Activated T-helper 1 cell treated with anti-CD3 and anti-CD28 coated beads, Interleukin-12 subunit alpha, Interleukin-12 subunit beta, Interleukin-2, Interleukin-4 antibody, amounts not matched to agents 30 ng/mL and 10 ng/mL and 1 ng/mL, durations not matched to agents 14 hours and 24 hours and 36 hours (primary cell): ENCODE results near the gene ST6GALNAC6. TPM values are rescaled to one million over a fixed set of nuclear protein-coding genes. Genes with fewer than 3 reads are reported as not detected.

Experiments
- DNase-seq: peaks from one replicate; pipeline ENCODE4 v3.0.0; 2021; ENCODE audit warnings: low spot score
- H3K27ac Mint-ChIP-seq: one replicate; pipeline ENCODE4 v1.8.0; 2021; ENCODE audit warnings: mild to moderate bottlenecking, mixed read lengths
- H3K27me3 Mint-ChIP-seq: one replicate; pipeline ENCODE4 v1.8.0; 2022; ENCODE audit warnings: mild to moderate bottlenecking, moderate library complexity, mixed read lengths; ENCODE audit not compliant: insufficient read depth
- H3K36me3 Mint-ChIP-seq: one replicate; pipeline ENCODE4 v1.8.0; 2021; ENCODE audit warnings: low read depth, mixed read lengths
- H3K4me1 Mint-ChIP-seq: one replicate; pipeline ENCODE4 v1.8.0; 2021; ENCODE audit warnings: low read depth, mixed read lengths
- H3K4me3 Mint-ChIP-seq: one replicate; pipeline ENCODE4 v1.8.0; 2021; ENCODE audit warnings: mild to moderate bottlenecking, moderate library complexity, mixed read lengths
- H3K9me3 Mint-ChIP-seq: one replicate; pipeline ENCODE4 v1.8.0; 2021; ENCODE audit warnings: mixed read lengths
- intact Hi-C: fragments of 100-400 bp; cut with micrococcal nuclease; formaldehyde crosslinking; loops from one replicate; pipeline ENCODE4 v1.15.1; 2024
- total RNA-seq: library from RNA; stranded (reverse); gene quantifications from 2 replicates; pipeline ENCODE4 v1.2.3, GENCODE V29; 2022

ST6GALNAC6 gene
- total RNA-seq, 1 donor from 2014 or later = 60.6 TPM

DNA sequence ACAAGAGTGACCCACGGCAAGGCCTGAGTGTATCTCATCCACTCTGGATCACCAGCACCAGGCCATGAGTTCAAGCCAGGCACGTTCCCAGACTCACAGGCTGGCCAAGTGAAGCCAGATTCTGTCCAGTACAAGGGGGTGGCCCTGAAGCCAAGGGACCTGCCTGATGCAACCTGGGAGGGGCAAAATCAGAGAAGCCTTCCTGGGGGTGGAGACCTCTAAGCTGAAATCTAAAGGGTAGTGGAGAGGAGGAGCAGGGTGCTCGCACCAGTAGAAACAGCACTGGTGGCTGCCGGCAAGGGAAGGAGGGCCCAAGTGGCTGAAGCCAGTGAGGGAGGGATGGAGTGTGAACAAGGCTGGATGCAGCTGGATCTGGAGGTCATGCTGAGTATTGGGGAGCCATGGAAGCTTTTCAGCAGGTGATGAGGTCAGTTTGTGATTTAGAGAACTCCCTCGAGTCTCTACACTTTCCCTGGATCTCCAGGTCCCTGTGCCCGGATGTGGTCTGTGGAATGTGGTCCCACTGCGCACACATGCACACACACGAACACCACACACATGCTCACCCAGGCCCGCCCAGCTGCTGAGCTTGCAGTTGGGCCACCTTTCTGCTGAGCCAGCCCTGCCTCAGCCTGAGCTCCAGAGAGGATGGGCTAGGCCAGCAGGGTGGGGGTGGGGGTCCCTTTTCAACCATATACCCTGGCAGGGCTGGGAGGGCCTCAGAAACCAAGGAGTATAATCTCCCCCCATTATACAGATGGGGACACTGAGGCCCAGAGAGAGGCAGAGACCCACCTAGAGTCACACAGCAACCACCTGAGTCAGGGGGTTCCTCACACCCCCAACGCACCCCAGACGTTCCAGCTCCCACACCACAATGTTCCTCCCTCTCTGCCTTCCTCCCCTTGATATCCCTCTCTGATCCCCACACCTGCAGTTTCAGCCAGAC is 29.5 kb upstream of the ST6GALNAC6 start:
- no peak overlapping the region for H3K27ac Mint-ChIP-seq
- no peak for DNase-seq
- intact Hi-C loops = no loop called here
- H3K4me3 Mint-ChIP-seq = peak overlapping the region; percentile 2
- peaks cover 6% of the 10 kb centered on the region for H3K36me3 Mint-ChIP-seq
- H3K27me3 Mint-ChIP-seq = peaks cover 9% of the 10 kb centered on the region
- H3K4me1 Mint-ChIP-seq = peaks cover 26% of the 10 kb centered on the region
- H3K9me3 Mint-ChIP-seq = no peaks in the 10 kb centered on the region

DNA sequence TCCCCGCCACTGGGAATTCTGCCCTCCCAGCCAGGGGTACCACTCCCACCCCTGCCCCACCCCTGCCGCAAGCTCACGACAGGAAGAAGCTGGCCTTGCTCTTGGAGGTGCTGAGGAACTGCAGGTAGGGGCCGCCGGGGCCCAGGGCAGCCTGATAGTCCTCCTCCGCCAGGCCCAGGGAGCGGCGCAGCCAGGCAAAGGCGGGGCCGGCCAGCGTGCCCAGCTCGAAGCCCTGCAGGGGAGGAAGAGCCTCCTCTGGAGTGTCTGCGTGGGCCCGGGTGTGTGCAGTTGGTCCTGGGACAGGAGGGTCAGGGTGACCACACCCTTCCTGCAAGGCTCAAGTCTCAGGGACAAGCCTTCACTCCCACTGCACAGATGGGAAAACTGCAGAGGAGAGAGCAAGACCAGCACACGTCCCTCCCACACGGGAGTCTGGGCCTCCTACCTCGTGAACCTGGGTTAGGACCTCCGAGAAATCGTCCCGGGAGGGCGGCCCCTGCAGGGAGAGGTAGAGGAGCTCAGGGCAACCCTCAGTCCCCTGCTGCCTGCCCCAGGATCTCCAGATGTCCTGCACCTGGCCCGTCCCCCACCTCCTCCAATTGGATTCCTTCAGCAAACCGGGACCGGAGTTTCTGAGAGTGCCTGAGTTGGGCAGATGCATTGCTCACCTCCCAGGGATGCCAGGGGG is 28.7 kb upstream of the ST6GALNAC6 start:
- peaks cover 25% of the 10 kb centered on the region for H3K4me1 Mint-ChIP-seq
- H3K27ac Mint-ChIP-seq = no peak overlapping the region
- H3K4me3 Mint-ChIP-seq = peak overlapping the region; percentile 2
- intact Hi-C loops = no loop called here
- peaks cover 5% of the 10 kb centered on the region for H3K36me3 Mint-ChIP-seq
- no peaks in the 10 kb centered on the region for H3K9me3 Mint-ChIP-seq
- H3K27me3 Mint-ChIP-seq = peaks cover 14% of the 10 kb centered on the region
- no peak for DNase-seq

DNA sequence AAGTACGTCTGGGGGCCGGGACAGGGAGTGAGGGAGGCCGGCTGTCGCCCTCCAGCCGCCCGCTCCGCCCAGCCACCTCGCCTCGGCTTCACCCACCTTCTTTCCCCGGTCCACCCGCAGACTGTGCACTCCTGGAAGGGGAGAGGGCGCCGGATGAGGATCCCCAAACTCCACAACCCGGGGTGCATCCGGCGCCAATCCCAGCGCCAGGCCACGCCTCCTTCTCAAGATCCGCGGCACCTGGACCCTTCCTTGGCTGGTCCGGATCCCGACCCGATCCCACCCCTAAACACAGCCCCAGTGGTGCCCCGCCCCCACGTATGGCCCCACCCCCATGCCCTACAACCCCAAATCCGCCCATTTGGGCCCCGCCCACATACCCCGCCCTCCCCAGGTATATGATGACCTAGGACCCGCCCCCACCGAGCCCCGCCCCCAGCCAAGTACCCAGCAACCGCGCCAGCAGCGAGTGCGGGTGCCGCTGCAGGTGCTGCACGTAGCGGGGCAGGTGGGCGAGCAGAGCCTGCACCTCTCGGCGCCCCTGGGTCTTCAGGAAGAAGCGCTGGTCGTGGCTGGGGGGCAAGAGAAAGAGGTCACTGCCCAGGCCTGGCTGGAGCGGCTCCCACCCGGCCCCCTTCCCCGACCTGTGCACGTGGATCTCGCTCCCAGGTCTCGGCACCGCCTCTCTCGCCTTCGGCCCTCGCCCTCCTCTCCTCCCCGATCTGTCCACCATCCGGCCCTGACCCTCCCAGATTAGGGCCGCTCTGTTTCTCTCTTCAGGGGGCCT is 28.0 kb upstream of the ST6GALNAC6 start:
- intact Hi-C loops = no loop called here
- Mint-ChIP-seq H3K36me3 (peaks cover 2% of the 10 kb centered on the region), H3K4me3 (peak overlapping the region; percentile 39), H3K4me1 (peaks cover 20% of the 10 kb centered on the region), H3K27me3 (peaks cover 16% of the 10 kb centered on the region), H3K27ac (no peak overlapping the region), H3K9me3 (no peaks in the 10 kb centered on the region)
- no peak for DNase-seq

DNA sequence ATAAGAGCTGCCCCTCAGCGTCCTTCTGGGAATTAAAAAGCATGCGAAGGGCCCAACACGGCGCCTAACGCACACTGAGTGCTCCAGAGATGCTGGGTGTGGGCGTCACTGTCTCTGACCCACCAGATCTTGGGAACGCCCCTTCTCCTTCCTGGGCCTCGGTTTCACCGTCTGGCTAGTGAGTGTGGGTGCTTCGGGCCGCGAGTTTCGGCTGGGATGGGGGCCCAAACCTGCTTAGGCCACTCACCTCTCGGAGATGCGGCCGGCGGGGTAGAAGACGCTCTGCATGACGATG is 27.4 kb upstream of the ST6GALNAC6 start:
- H3K9me3 Mint-ChIP-seq = no peaks in the 10 kb centered on the region
- H3K27me3 Mint-ChIP-seq = peaks cover 16% of the 10 kb centered on the region
- H3K4me3 Mint-ChIP-seq = peak overlapping the region; percentile 22
- DNase-seq = no peak
- H3K27ac Mint-ChIP-seq = no peak overlapping the region
- H3K4me1 Mint-ChIP-seq = peaks cover 24% of the 10 kb centered on the region
- H3K36me3 Mint-ChIP-seq = peaks cover 2% of the 10 kb centered on the region
- intact Hi-C loops = no loop called here

DNA sequence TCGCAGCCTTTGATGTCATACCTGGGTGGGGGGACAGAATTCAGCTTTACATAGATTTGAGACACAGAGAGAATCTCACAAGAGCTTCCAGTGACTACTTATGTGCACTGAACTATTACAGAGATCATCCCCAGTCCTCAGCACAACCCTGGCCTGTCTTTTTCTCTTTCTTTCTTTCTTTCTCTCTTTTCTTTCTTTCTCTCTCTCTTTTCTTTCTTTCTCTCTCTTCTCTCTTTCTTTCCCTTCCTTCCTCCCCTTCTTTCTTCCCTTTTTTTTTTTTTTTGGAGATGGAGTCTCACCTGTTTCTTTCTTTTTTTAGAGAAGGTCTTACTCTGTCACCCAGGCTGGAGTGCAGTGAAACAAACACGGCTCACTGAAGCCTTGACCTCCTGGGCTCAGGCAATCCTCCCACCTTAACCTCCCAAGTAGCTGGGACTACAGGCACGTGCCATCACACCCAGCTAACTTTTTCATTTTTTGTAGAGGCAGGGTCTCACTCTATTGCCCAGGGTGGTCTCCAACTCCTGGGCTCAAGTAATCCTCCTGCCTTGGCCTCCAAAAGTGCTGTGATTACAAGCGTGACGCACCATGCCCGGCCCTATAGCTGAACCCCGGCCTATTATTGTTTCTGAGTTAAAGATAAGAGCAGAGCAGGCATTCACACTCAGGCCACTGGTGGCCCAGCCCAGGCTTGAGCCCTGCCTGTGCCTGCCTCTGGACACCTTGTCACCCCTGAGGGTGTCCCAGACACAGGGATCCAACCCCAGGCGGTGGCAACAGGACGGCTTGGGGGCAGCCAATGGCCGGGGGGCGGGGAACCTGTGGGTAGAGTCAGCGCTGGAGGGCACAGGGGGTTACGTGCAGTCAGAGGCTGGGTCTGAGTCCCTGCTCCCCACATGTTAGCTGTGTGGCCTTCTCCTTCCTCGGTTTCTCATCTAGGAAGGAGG is 26.8 kb upstream of the ST6GALNAC6 start:
- Mint-ChIP-seq H3K27me3 (peaks cover 19% of the 10 kb centered on the region), H3K36me3 (peaks cover 2% of the 10 kb centered on the region), H3K27ac (no peak overlapping the region), H3K4me1 (peaks cover 24% of the 10 kb centered on the region), H3K4me3 (peak overlapping the region; percentile 5), H3K9me3 (no peaks in the 10 kb centered on the region)
- intact Hi-C loops = no loop called here
- no peak for DNase-seq

DNA sequence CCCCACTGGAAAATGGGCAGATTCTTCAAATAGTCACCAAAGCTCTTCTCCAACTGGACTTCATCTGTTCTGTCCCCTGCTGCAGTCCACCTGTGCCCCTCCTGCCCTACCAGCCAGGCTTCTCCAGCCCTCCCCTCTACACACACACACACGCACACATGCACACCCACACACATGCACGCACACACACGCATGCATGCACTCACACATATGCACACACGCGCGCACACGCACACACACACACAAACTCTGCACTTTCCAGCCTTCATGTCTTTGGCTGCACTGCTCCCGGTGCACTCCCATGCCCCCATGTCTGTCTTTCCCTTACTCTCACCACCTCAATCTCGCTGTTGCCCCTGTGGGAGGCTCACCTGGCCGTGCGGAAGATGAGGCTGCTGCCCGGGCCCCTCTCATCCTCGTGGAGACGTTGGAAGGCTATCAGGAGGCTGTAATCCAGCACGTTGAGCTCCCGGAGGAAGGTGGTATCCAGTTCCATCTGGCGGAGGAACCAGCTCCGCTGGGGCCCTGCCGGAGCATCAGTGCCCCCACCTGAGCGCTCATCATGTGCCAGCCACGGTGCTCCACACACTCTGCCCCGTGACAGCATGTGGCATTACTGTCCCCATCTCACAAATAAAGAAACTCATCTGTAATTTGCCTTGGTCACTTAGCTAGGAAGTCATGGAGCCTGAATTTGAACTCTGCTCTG is 25.5 kb upstream of the ST6GALNAC6 start:
- H3K4me1 Mint-ChIP-seq = peaks cover 17% of the 10 kb centered on the region
- H3K27me3 Mint-ChIP-seq = peaks cover 19% of the 10 kb centered on the region
- H3K9me3 Mint-ChIP-seq = no peaks in the 10 kb centered on the region
- DNase-seq = no peak
- intact Hi-C loops = no loop called here
- peaks cover 2% of the 10 kb centered on the region for H3K36me3 Mint-ChIP-seq
- H3K4me3 Mint-ChIP-seq = no peak overlapping the region
- no peak overlapping the region for H3K27ac Mint-ChIP-seq

DNA sequence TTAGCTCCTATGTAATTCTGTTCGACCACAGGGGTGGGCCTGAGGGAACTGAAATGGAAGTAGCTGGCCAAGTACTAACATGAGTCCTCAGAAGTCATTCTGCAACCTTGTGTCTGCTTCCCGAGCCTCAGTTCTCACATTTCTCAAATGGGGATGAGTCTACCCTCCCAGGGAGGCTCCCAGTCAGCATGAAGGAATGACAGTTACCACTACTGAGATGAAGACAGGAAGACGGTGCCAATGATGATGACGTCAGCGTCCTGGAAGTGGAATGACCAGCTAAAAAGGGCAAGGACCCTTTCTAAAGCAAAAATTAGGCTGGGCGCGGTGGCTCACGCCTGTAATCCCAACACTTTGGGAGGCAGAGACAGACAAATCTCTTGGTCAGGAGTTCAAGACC is 24.4 kb upstream of the ST6GALNAC6 start:
- H3K9me3 Mint-ChIP-seq = no peaks in the 10 kb centered on the region
- intact Hi-C loops = no loop called here
- peaks cover 2% of the 10 kb centered on the region for H3K36me3 Mint-ChIP-seq
- H3K27me3 Mint-ChIP-seq = peaks cover 19% of the 10 kb centered on the region
- no peak overlapping the region for H3K4me3 Mint-ChIP-seq
- no peak overlapping the region for H3K27ac Mint-ChIP-seq
- H3K4me1 Mint-ChIP-seq = peaks cover 26% of the 10 kb centered on the region
- DNase-seq = no peak

DNA sequence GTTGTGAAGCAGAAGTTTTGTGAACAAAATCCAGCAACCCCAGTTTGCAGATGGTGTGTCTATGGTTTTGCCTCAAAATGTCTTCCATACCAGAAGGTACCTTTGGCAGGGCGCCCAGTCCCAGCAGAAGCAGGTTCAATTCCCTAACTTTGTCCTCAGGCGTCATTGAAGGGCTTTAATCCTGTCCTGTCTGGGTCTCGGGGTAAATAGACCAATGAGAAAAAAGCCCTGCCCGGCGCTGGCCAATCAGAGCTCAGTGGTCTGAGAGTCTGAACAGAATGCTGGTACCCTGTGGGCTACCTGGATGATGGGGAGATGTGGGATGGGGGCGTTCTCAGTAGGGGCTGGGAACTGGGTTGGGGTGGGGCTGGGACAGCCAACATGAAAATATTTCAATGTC is 23.6 kb upstream of the ST6GALNAC6 start:
- Mint-ChIP-seq H3K9me3 (no peaks in the 10 kb centered on the region), H3K4me3 (no peak overlapping the region), H3K27me3 (peaks cover 16% of the 10 kb centered on the region), H3K36me3 (peaks cover 2% of the 10 kb centered on the region), H3K4me1 (peaks cover 33% of the 10 kb centered on the region), H3K27ac (no peak overlapping the region)
- intact Hi-C loops = no loop called here
- no peak for DNase-seq

DNA sequence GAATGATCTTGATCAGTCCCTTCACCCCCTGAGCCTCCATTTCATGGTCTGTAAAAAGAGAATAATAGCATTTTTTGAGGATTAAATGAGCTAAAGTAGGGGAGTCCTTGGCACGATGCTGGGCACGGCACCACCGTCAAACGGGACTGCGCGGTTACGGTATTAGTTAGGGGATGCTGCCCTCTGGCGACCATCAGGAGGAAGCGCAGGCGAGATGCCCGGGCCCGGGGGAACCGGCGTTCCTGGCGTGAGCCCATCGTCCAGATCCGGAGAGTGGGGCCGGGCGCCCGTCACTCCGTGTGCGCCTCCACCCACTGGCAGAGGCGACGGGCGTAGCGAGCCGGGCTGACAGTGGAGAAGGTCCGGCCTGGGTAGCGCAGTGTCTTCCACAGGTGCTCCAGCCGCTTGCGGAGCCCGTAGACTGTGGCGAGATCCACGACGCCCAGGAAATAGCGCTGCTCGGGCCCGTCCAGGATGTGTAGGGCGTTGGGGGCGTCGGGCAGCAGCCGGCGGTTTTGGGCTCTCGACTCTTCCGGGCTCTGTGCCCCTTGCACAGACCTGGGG is 22.2 kb upstream of the ST6GALNAC6 start:
- peak overlapping the region; percentile 30 for H3K4me3 Mint-ChIP-seq
- H3K27me3 Mint-ChIP-seq = peaks cover 16% of the 10 kb centered on the region
- no peaks in the 10 kb centered on the region for H3K9me3 Mint-ChIP-seq
- peaks cover 2% of the 10 kb centered on the region for H3K36me3 Mint-ChIP-seq
- peaks cover 44% of the 10 kb centered on the region for H3K4me1 Mint-ChIP-seq
- peak; percentile 71 for DNase-seq
- intact Hi-C loops = loop anchor here (1.0 to 2.0 kb wide), 6 partner anchors 51 to 707 kb away; partner anchors contain the start of gene TOR2A
- peak overlapping the region; percentile 67 for H3K27ac Mint-ChIP-seq

DNA sequence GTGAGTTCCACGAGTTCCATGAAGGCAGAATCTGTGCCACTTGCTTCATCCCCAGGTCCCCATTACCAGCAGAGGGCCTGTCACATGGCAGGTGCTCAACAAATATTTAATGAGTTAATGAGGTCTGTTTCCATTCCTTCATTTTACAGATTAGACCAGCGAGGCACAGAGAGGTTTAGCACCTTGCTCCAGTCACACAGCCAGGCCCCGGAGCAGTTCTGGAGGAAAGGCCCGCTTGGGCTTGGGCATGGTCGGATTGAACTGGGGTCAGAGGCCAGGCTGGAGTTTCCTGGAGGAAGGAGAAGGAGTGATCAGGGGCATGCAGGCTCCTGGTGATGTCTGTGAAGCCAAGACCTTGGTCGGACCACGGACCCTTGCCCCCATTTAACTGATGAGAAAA is 21.4 kb upstream of the ST6GALNAC6 start:
- intact Hi-C loops = loop anchor here (1.0 to 2.0 kb wide), 6 partner anchors 50 to 706 kb away; partner anchors contain the start of gene TOR2A
- Mint-ChIP-seq H3K4me3 (no peak overlapping the region), H3K4me1 (peaks cover 44% of the 10 kb centered on the region), H3K27ac (peak overlapping the region; percentile 47), H3K36me3 (peaks cover 2% of the 10 kb centered on the region), H3K9me3 (no peaks in the 10 kb centered on the region), H3K27me3 (peaks cover 10% of the 10 kb centered on the region)
- no peak for DNase-seq

DNA sequence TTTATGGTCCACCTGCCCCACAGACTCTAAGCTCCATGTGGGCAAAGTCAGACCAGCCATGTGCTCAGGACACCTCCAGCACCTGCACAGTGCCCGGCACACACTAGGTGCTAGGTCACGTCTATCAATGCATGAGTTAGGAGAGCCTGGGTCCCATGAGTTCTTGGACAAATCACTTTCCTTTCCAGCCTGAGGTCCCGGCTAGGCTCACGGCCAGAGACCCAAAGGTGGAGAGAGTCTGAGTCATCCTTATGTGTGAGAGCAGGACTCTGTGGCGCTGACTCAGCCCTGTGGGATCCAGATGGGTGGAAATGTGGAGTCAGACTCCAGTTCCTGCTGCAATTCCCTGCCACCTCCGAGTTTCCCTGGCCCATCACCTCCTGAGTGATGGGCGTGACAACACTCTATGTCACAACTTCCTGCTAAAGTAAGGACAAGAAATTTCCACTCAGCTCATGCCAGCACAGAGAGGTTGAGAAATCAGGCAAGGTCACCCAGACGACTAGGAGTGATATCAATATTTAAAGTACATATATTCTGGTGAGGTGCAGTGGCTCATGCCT is 19.9 kb upstream of the ST6GALNAC6 start:
- intact Hi-C loops = loop anchor here (5.0 kb wide), 2 partner anchors 37 to 467 kb away; partner anchors contain the start of genes LRSAM1 and RPL12
- DNase-seq = no peak
- Mint-ChIP-seq H3K36me3 (peaks cover 2% of the 10 kb centered on the region), H3K4me1 (peaks cover 51% of the 10 kb centered on the region), H3K27me3 (peaks cover 10% of the 10 kb centered on the region), H3K4me3 (peak overlapping the region; percentile 35), H3K27ac (peak overlapping the region; percentile 1), H3K9me3 (no peaks in the 10 kb centered on the region)
